ENCODE data around the gene PLA2G4D.

DNA sequence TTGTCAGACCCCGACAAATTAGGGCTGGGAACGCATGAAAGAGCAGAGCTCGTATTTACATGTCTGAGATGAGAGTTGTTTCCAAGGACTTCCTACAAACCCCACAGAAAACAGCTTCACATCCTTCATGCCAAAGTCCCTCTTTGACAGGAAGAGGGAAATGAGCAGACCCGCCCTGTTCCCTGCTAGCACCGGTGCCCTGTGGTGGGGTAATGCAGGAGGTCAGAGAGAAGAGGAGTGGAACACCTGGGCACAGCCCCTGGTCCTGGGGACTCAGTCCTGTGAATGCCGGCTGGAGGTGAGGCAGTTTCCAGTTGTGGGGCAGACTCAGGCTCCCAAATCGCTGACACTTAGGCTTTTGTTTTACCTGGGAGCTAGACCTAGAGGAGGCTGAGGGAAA is 4.0 kb downstream of the PLA2G4D start:
- TF ChIP-seq, protein P1, sequence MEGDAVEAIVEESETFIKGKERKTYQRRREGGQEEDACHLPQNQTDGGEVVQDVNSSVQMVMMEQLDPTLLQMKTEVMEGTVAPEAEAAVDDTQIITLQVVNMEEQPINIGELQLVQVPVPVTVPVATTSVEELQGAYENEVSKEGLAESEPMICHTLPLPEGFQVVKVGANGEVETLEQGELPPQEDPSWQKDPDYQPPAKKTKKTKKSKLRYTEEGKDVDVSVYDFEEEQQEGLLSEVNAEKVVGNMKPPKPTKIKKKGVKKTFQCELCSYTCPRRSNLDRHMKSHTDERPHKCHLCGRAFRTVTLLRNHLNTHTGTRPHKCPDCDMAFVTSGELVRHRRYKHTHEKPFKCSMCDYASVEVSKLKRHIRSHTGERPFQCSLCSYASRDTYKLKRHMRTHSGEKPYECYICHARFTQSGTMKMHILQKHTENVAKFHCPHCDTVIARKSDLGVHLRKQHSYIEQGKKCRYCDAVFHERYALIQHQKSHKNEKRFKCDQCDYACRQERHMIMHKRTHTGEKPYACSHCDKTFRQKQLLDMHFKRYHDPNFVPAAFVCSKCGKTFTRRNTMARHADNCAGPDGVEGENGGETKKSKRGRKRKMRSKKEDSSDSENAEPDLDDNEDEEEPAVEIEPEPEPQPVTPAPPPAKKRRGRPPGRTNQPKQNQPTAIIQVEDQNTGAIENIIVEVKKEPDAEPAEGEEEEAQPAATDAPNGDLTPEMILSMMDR (IDR thresholded peaks at IDR 0.05; ENCODE audit: poor library complexity, severe bottlenecking): no peak
- TF ChIP-seq MXI1 (conservative IDR thresholded peaks at IDR 0.05; ENCODE audit: poor library complexity, severe bottlenecking) (no peak), RAD21 (conservative IDR thresholded peaks at IDR 0.05) (no peak), TAF1 (IDR thresholded peaks at IDR 0.05; ENCODE audit: low read depth) (no peak)
